ENCODE data around the gene AIRE. TPM values are rescaled to one million over a fixed set of nuclear protein-coding genes. Genes with fewer than 3 reads are reported as not detected.

The AIRE gene
- total RNA-seq, 1 donor from 2014 or later, result not detected

- no peak overlapping the region for H3K27ac Mint-ChIP-seq (ENCODE audit: unreplicated experiment)
- DNase-seq, result no peak
- peaks cover 13% of the 10 kb centered on the region for H3K27me3 Mint-ChIP-seq (ENCODE audit: unreplicated experiment)
- peaks cover 6% of the 10 kb centered on the region for H3K9me3 Mint-ChIP-seq (ENCODE audit: unreplicated experiment)
- H3K4me3 Mint-ChIP-seq (ENCODE audit: unreplicated experiment), result no peak overlapping the region
- peaks cover 7% of the 10 kb centered on the region for H3K4me1 Mint-ChIP-seq (ENCODE audit: low read depth, unreplicated experiment)
- no peak for TF ChIP-seq CTCF (IDR thresholded peaks at IDR 0.05; ENCODE audit: partially characterized antibody, unreplicated experiment)
- no peaks in the 10 kb centered on the region for H3K36me3 Mint-ChIP-seq (ENCODE audit: unreplicated experiment)
Observed at GRCh38 chr21:44328242-44328895, 42.7 kb downstream of the AIRE start.

- H3K4me1 Mint-ChIP-seq (ENCODE audit: low read depth, unreplicated experiment), result peaks cover 7% of the 10 kb centered on the region
- H3K9me3 Mint-ChIP-seq (ENCODE audit: unreplicated experiment), result peaks cover 6% of the 10 kb centered on the region
- no peak for DNase-seq
- no peaks in the 10 kb centered on the region for H3K36me3 Mint-ChIP-seq (ENCODE audit: unreplicated experiment)
- TF ChIP-seq CTCF (IDR thresholded peaks at IDR 0.05; ENCODE audit: partially characterized antibody, unreplicated experiment), result no peak
- H3K27ac Mint-ChIP-seq (ENCODE audit: unreplicated experiment), result no peak overlapping the region
- H3K4me3 Mint-ChIP-seq (ENCODE audit: unreplicated experiment), result no peak overlapping the region
- H3K27me3 Mint-ChIP-seq (ENCODE audit: unreplicated experiment), result peaks cover 13% of the 10 kb centered on the region
Observed at GRCh38 chr21:44329086-44329889, 43.6 kb downstream of the AIRE start.

DNA sequence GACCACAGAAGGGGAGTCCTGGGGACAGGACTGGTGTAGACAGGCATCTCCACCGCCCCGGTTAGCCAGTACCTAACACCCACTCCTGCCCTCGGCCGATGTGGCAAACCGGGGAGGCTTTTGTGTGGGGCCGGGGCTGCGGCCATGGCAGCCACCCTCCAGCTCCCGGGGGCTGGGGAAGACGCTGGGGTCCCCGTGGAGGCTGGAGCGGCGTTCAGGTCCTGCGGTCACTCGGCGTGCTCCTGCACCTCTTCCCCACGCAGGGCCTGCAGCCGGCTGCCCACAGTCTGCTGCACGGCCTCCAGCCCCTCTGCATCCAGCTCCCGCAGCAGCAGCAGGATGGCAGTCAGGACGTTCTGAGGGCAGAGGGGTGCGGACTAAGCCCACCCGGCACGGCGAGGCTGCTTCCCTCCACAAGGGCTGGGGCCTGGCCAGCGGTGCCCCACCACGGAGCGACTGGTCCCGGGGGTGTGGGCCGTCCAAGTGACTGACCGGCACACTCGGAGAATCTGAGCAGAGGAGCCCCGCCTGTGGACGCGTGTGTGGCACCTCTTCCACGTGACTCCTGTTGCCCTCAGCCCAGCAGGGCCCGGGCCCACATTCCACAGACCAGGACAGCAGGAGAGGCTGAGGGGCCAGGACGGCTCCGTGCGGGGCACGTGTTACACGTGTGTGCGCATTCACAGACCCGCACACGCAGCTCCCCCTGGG is 44.5 kb downstream of the AIRE start:
- no peak overlapping the region for H3K27ac Mint-ChIP-seq (ENCODE audit: unreplicated experiment)
- peaks cover 6% of the 10 kb centered on the region for H3K9me3 Mint-ChIP-seq (ENCODE audit: unreplicated experiment)
- peaks cover 7% of the 10 kb centered on the region for H3K4me1 Mint-ChIP-seq (ENCODE audit: low read depth, unreplicated experiment)
- peaks cover 13% of the 10 kb centered on the region for H3K27me3 Mint-ChIP-seq (ENCODE audit: unreplicated experiment)
- H3K4me3 Mint-ChIP-seq (ENCODE audit: unreplicated experiment), result no peak overlapping the region
- DNase-seq, result no peak
- no peak for TF ChIP-seq CTCF (IDR thresholded peaks at IDR 0.05; ENCODE audit: partially characterized antibody, unreplicated experiment)
- H3K36me3 Mint-ChIP-seq (ENCODE audit: unreplicated experiment), result no peaks in the 10 kb centered on the region

GRCh38 chr21:44330698-44331097 is 45.0 kb downstream of the AIRE start:
- TF ChIP-seq CTCF (IDR thresholded peaks at IDR 0.05; ENCODE audit: partially characterized antibody, unreplicated experiment), result no peak
- H3K4me1 Mint-ChIP-seq (ENCODE audit: low read depth, unreplicated experiment), result peaks cover 7% of the 10 kb centered on the region
- no peak for DNase-seq
- no peak overlapping the region for H3K4me3 Mint-ChIP-seq (ENCODE audit: unreplicated experiment)
- no peak overlapping the region for H3K27ac Mint-ChIP-seq (ENCODE audit: unreplicated experiment)
- H3K27me3 Mint-ChIP-seq (ENCODE audit: unreplicated experiment), result peaks cover 13% of the 10 kb centered on the region
- peaks cover 6% of the 10 kb centered on the region for H3K9me3 Mint-ChIP-seq (ENCODE audit: unreplicated experiment)
- H3K36me3 Mint-ChIP-seq (ENCODE audit: unreplicated experiment), result no peaks in the 10 kb centered on the region

Measured in glutamatergic neuron (in vitro differentiated cells).